ENCODE data around the gene SNRNP48.

Gene SNRNP48

GRCh38 chr6:7589949-7590917, at the start of gene SNRNP48:
Gene SNRNP48, plus strand, starts transcription at chr6:7590198. Its CDS starts 60 bp downstream, at chr6:7590258.
- DNase-seq = peak; percentile 92

GRCh38 chr6:7540595-7540994, 49.4 kb upstream of the SNRNP48 start:
- no peak for DNase-seq

GRCh38 chr6:7541175-7542064, 48.6 kb upstream of the SNRNP48 start, which contains the start of gene DSP:
Gene DSP, plus strand, starts transcription at chr6:7541671. Its CDS starts 245 bp downstream, at chr6:7541916.
- peak; percentile 28 for DNase-seq

- DNase-seq = no peak
These were observed 47.7 kb upstream of the SNRNP48 start for GRCh38 chr6:7542065-7542873.

GRCh38 chr6:7542874-7543624, 46.9 kb upstream of the SNRNP48 start:
- no peak for DNase-seq

- no peak for DNase-seq
These were observed 46.1 kb upstream of the SNRNP48 start for GRCh38 chr6:7543789-7544424.

- no peak for DNase-seq
These were observed 45.4 kb upstream of the SNRNP48 start for GRCh38 chr6:7544597-7544996.

GRCh38 chr6:7545316-7546019, 44.5 kb upstream of the SNRNP48 start:
- no peak for DNase-seq

GRCh38 chr6:7546020-7546369, 44.0 kb upstream of the SNRNP48 start:
- no peak for DNase-seq

GRCh38 chr6:7546383-7546782, 43.6 kb upstream of the SNRNP48 start:
- no peak for DNase-seq

GRCh38 chr6:7546896-7547295, 43.1 kb upstream of the SNRNP48 start:
- no peak for DNase-seq

GRCh38 chr6:7547315-7547714, 42.7 kb upstream of the SNRNP48 start:
- no peak for DNase-seq

- no peak for DNase-seq
These were observed 39.6 kb upstream of the SNRNP48 start for GRCh38 chr6:7550433-7550801.

- no peak for DNase-seq
These were observed 35.3 kb upstream of the SNRNP48 start for GRCh38 chr6:7554533-7555275.

- no peak for DNase-seq
These were observed 34.3 kb upstream of the SNRNP48 start for GRCh38 chr6:7555671-7556070.

GRCh38 chr6:7556394-7557106, 33.4 kb upstream of the SNRNP48 start:
- no peak for DNase-seq

GRCh38 chr6:7557652-7558051, 32.3 kb upstream of the SNRNP48 start:
- no peak for DNase-seq

GRCh38 chr6:7558781-7559180, 31.2 kb upstream of the SNRNP48 start:
- no peak for DNase-seq

- no peak for DNase-seq
These were observed 30.8 kb upstream of the SNRNP48 start for GRCh38 chr6:7559196-7559595.
